Activated CD4-positive, alpha-beta T cell treated with anti-CD3 and anti-CD28 coated beads, Interleukin-2, Interleukin-6, amounts not matched to agents 100 ng/mL and 50 ng/mL, durations not matched to agents 16 hours and 8 hours (primary cell): ENCODE results near the gene REXO1.
A peak's percentile ranks its signal among the peaks of the same experiment; 100 is the strongest.

ENCODE experiments used
- DNase-seq: peaks from one replicate; pipeline ENCODE4 v3.0.0-alpha.2; 2020

Gene REXO1

DNA sequence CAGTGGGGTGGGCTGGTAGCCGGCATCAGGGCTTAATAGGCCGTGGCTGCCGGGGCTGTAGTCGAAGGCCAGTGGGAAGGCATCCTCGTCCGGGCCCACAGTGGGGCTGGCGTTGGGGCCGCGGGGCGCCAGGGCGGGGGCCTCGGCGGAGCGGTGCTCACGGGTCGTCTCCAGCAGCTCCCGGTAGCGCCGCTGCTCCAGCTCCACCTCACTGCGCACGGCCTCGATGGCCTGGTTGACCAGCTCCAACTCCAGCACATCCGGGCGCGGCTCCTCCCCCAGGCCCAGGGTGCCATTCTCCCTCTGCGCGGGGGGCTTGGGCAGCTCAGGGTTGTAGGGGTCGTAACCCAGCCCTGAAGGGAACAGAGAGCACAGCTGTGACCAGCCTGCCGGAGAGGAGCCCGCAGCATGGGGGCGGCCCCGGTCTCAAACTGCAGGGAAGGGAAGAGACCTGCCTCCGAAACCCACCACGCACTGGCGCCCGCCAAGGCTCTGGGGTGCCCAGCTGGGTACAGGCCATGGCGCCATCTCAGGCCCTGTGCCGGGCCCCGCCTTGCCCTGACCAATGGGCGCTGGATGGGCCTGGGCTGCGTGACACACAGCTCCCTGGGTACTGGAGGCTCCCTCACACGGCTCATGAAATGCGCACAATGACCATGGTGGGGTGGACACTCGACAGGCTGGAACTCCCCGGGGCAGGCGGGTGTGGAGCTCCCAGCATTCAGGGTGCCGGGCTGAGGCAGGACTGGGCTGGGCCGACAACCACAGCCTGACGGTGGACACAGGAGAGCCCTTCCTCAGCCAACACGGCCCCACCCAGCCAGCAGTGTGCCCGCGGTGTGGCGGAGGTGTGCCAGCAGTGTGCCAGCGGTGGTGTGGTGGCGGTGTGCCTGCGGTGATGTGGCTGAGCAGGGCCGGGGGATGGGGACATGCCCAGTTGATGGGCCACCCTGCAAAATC, 19.7 kb downstream of the REXO1 start:
- no peak for DNase-seq

DNA sequence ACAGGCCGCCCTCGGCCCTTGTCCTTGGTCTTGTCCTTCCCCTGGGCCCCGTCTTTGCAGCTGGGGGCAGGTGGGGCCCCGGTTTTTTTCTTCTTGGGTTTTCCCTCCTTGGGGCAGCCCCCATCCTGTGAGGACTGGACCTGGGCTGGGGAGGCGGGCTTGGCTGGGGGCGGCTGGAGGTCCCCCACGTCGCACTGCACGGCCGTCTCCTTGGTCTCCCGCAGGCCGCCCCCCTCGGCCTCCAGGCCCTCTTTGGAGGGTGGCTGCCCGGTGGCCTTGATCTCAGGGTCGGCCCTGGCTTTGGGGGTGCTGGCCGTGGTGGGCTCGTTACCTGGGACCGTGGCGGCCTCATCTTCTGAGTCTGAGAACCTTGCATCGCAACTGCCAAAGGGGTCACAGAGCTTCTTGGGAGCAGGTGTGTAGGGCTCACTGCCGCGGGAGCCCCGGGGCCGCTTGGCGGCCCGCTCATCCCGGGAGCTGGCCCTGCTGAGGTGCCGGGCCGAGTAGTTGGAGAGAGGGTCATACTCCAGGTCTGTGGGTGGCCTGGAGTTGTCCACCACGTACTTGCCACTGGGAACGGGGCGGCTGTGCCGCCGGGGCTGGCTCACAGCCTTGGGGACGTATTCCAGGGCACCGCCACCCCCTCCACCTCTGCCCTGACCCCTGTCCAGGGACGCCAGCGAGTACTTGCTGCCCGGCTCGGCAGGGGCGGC, 20.6 kb downstream of the REXO1 start:
- DNase-seq: no peak

DNA sequence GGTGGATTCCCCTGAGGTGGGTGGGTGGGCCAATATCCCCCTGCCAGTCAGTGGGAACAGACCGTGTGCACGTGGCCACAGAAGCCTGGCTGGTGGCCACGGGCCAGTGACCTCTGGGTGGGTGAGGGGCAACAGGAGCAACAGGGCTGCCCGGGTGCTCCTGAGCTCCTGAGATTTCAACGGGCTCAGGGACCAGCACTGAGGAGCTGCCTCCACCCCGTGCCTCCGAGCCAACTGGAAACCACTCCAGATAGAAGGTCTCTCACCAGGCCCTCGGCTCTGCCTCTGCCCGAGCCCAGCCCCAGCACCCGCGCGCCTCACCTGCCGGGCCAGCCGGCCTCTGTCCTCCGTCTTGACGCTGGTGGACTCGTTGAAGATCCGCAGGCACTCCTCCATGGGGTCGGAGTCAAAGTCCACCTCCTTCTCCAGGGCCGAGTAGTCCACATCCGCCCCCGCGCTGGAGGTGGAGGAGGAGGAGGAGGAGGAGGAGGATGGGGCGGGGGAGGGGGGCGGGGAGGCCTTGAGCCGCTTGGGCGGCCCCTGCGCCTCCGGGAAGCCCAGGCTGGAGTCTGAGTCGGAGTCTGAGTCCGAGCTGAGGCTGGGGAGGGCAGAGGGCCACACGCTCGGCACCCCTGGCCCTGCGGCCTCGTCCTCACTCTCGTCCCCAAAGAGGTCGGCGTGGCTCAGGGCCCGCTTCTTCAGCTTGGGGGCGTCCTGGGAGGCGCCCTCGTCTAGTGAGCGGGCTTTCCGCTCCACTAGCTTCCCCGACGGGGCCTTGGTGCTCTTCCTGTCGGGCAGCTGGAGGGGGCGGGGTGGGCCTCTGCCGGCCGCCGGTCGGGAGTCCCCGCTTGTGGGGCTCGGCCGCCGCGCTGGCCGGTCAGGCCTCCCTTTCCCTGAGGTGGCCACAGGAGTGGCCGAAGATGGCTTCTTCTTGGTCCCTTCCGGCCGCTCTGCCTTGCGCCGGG, 21.4 kb downstream of the REXO1 start:
- DNase-seq: no peak

DNA sequence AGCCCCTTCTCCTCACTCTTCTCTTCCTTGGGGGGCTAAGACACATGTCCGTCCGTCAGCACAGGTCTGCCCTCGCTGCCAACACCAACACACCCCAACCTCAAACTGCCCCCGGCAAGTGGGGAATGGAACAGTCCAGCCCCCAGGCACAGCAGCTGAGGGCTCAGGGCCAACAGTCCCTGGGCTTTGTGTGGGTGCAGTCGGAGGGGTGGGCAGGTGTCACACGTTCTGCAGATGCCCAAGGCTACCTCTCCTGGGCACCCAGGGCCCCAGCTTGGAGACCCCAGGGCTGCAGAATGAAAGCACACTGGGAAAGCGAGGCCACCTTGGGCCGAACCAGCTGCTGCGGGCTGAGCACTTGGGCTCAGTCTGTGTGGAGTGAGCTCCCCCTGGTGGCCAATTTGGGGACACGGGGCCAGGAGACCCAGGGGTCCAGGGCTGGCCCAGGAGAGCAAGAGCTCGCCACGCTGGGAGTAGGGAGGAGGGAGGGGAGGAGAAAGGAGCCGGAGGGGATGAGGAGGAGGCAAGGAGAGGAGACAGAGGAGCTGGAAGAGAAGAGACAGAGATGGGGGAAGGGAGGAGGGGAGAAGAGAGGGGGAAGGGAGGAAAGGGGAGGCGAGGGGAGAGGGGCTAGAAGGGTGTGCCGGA, 22.2 kb downstream of the REXO1 start:
- peak; percentile 84 for DNase-seq

DNA sequence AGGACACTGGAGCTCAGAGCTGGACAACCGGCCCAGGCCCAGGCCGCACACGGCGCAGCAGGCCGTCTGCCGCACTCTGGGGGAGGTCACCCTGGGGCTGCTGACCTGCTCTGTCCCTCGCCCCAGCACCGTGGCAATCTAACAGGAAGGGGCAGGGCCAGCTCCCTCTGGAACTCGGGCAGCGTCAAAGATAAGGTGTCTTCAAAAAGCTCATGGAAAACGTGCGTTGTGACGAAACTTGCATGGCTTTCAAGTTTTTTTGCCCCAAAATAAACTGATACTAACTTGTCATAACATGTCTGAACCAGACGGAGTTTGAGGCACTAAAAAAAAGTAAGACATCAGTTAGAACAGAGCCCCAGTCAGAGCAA, 24.0 kb downstream of the REXO1 start:
- no peak for DNase-seq

DNA sequence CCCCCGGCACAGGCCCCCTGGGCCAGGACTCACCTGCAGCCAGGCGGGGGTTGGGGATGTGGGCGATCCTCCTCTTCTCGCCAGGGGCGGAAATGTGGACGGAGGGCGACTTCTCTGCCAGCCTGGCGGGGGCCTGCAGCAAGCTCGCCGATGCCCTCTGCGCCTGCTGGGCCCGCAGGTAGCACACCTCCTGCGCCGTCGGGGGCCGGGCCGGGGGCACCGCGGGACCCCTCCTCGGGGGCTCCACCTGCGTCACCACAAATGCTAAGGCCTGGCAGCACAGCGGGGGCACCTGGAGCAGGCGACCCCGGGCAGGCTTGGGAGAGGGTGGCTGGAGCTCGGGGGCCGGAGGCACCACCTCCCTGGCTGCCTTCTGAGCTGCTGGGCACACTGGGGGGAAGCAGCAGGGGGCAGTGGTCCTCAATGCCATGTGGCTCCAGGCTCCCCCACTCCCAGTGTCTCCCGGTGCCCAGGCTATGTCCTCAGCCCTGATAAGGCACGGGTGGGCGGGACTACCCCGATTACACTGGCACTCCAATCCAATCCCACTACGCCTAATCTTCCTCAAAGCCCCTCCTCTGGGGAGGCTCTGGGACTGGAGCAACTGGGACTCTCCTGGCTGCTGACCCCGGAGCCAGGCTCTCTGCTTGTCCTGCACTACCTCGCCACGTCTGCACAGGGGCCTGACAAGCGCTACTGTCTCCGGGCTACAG, 24.6 kb downstream of the REXO1 start:
- no peak for DNase-seq

DNA sequence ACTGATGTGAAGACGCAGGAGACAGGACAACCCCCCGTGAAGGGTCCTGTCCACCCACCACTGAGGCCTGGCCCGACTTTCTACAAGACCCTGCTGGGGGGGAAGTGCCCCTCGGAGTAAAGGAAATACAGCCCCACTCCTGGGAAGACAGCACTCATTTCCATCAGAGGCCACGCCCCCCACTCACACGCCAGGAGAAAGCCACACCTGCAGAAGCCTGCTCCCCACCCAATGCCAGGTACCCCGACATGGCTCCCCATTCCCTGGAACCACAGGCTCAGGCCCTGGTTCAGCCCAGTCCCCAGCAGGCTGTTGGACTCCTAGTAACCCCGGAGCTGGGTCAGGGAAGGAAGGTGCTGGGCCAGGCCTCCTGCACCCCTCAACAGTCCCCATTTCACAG, 25.3 kb downstream of the REXO1 start:
- no peak for DNase-seq

DNA sequence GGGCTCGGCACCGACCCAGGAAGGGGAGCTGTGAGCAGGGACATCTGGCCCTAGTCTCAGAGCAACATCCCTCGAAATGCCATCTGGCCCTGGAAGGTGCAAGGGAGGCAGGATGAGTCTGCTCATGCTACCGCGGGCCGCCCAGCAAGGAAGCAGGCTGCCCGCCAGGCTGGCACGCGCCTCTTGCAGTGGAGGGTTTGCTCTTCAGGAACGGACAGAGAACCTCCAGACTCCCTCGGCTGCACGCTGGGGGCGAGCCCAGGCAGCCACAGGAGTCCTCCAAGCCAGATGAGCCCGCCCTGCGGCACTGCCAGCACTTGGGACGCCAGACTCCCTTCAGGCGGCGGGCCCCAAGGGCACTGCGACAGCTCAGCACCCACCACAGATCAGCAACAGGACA, 26.1 kb downstream of the REXO1 start:
- DNase-seq: no peak

DNA sequence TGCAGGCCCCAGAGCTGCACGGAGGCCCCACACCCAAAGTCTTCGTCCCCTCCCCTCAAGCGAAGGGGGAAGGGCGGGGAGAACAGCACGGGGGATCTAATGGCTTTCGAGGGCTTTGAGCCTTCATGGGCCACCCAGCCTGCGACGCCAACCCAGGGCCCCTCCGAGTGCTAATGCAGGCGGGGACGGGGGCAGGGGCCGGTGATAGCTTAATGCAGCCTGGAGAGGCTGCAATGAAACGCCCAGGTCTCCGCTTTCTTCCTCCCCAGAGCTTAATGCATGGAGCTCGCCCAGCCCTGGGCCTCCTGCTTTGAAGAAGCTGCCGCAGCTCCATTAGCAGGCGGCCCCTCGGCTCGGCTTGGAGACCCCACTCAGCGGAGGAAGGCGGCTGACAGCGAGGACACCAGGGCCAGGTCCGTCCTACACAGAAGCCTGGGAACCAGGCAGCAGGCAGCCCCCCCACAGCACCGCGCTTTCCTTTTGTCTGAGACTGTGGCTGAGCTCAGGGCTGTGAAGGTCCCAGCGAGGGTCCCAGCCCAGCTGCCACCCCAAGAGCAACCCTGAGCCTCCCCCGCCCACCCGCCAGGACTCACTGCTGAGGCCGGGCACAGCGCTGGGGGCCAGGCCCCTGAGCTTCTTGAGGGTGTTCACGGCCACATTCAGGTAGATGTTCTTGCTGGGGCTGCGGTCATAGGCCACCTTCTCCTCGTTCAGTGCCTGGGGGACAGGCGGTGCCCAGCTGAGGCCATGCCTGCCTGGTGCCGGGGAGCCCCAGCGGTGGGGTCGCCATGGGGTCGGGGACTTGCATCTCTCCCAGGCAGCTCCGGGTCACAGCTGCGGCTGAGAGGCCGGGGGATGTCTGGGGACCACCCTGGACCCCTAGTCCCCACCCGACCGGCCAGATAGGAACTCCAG, 28.7 kb downstream of the REXO1 start:
- DNase-seq: no peak

DNA sequence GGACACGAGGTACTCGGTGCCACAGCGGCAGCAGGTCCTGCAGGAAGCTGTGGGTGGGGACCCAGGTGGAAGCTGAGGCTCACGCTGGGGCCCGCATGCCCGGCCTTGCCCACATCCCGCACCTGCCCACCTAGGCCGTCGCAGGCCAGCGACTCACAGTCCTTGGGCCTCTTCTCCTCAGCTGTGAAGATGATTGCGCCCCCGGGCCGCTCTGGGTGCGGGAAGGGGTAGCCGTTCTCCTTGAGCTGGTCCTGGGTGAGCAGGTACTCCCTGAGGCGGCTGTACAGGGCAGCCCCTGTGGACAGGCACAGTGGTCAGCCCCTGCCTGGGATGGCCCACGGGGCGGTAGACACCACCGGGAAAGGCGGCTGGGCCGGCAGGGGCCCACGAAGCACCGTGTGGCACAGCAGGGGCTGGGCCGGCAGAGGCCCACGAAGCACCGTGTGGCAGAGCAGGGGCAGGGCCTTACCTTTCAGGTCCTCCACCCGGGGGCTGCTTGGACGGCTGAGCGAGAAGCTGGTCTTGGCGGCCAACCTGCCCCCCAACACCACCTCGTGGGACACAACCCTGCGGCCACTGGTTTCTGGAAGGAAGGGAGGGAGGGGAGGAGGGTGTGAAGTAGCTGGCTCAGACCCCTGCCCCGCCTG, 29.6 kb downstream of the REXO1 start:
- no peak for DNase-seq

DNA sequence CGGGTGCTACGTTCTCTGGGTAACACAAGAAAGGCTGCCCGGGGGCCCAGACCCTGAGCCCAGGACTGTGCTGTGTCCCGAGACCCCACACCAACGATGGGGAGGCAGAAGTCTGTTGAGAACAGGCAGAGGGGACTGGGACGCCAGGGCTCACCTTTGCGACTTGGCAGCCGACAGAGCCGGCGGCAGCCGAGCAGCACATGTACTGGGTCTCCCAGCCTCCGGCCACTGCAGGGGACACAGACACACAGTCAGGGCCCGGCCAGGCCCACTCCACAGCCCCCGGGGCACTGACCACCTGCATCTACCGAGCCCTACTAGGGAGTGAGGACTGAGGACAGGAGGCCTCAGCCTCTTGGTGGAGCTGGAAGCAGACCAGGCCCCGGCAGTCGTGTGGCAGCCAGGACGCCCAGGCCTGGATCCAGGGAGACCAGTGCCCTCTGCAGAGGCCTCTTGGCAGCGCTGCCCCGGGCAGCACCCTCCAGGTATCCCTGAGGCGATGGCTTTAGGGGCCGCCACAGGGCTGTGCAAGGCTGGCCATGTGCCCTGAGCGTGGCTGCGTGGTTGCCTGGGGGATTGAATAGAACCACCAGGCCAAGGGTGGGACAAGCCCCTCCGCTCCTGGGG, 30.6 kb downstream of the REXO1 start:
- no peak for DNase-seq

DNA sequence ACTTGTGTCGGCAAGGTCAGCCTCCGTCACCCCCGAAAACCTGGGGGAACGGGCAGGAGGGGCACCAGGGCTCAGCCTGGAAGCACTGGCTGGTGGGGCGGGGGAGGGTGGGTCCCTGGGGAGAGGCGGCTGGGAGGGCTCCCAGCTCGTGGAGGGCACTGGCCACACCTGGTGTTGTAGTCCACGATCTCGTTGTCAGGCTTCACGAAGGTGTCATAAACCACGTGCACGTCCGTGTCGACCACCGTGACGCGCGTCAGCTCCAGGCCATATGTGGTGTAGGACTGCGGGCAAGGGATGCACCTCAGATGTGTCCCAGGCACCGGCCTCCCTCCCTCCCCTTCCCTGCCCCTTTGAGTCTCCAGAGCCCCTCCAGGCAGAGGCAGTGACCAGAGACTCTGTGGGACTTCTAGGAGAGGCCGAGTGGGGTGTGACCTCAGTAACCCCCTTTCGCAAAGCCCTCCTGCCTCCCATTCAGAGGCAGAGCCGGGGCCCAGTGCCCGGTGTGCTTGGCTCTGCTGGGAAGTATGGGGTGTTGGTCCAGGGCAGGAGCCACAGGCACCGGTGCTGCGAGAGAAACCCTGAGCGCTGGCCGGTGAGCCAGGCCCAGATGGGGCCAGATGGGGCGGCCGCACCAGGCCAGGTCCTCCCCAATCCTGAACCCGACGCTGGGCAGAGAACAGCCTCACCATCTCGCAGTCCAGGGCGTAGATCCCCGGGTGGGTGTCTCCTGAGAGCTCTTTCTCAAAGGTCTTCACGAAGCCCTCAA, 31.6 kb downstream of the REXO1 start:
- DNase-seq: no peak

DNA sequence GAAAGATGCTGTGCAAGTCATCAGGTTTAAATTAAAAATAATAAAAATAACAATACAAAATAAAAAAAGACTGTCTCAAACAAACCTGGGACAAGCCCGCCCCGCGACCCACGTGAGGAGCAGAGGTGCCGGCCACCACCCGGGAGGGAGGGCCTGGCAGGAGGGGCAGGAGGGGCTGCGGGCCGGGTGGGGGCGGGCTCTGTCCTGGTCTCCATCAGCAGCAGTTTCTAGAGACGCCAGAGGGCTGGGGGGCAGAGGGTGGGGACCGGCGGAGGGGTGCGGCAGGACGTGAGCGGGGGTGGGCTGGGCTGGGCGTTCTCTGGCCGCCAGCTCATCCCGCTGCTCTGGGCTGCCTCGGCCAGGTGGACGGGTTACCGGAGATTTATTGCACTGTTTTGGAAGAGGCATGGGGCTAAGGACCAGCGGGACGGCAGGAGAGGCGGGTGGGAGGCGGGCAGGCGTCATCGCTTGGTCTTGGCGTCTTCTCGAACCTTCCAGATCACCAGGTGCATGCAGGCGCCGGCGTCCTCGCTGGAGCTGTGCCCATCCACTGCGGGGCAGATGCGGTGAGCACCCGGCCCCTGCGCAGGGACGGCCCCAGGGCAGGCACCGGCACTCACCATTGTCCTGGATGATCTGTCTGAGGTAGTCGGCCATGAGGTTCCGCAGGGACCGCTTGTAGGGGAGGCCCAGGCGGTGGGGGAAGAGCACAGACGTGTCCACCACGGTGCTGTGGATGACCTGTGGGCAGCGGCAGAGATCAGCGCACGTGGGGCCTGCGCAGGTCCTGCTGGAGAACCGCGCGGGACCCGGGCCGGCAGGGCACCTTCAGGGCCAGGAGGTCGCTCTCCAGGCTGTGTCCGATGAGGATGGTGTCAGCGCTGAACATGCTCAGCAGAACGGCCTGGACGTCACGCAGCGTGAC, 32.4 kb downstream of the REXO1 start:
- no peak for DNase-seq

DNA sequence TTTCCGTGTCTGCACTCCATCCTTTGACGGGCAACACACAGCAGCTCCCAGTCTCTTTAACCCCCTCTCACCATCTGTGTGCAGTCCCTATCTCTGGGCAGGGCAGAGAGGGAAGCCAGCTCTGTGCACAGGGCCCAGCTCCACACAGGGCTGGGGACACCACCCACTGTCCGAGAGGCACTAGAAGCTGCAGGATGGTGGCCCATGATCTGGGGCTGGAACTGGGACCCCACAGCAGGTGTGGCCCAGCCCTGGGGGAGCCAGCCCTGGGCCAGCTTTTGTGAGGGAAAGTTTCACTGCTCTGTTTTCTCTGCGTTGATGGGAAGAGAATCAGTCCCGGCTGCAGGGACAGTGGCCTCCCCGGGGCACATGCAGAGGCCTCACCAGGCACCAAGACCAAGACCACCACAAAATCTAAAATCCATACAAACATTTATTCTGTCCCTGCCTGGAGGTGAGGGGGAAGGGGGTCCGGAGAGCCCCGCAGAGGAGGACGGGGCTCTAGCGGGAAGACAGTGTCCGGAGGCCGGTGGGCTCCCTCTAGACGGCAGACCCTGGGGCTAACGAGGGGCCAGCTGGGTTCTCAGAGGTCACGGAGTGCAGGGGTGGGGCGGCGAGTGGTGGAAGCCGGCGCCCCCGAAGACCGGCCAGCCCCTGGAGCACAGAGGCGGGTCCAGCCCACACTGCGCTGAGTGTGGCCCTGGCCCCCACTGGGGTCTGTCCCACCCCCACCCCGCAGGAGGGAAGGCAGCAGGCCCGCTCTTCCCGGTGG, 33.3 kb downstream of the REXO1 start:
- no peak for DNase-seq

DNA sequence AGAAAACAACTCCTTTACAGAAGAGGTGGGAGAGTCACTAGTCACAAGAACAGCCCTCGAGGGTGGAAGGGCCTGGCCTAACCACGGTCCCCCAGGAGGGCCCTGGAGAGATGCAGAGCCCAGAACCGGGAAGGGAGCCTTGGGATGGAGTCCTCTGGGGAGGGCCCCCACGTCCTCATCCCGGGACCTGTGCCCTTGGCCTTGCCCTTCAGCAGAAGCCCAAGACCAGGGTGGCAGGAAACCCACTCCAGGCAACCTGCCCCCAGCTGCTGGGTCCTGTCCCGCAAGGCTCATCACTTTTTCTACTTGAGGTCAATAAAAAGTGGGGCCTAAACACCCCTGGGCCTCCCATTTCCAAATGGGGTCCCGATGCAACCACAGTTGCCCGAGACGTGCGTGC, 33.9 kb downstream of the REXO1 start:
- DNase-seq: no peak

DNA sequence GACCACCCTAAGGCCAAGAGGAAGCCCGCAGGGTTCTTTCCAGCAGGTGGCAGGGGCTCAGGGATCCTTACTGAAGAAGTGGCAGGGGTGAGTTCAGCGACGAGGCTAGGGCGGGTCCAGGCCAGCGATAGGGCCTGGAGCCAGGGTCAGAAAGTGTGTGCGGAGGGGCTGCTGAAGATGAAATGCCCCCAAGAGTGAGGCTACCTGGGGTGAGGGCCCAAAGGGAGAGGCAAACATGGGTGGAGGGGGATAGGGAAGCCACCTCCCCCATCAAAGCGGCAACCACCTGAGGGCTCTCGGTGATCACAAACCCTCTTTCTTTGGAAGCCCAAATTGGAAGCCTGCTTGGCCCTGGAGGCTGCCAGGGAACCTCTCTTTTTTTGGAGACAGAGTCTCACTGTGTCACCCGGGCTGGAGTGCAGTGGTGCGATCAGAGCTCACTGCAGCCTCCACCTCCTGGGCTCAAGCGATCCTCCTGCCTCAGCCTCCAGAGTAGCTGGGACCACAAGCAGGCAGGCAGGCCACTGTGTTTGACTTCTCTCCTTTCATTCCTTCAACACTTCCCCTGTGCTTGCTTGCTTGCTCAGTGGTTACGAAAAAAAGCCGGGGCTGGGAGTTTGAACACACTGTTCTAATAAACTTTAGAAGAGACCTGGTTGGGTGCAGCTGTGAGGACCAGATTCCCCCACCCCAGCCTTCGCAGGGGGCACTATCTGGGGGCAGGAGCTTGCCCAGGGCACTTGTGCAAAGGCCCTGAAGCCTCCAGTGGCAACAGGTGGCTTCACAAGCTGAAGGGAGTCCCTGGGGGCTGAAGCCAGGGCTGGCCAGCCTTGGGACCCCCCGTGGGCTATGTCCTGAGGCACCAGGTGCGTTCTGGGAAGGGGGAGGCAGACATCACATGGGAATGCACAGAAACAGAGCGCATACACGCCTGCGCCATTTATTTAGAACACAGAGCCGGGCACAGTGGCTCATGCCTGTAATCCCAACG, 34.8 kb downstream of the REXO1 start:
- no peak for DNase-seq
